ENCODE results near the gene MFSD12.

Gene MFSD12

GRCh38 chr19:3557461-3558248 lies at the start of gene MFSD12:
MFSD12 (minus strand) TSS chr19:3557586; CDS start chr19:3557403, 183 bp downstream.
- H3K9ac ChIP-seq (ENCODE audit: low read length): peak within 1 kb of the TSS; percentile 62
- no peaks in the 10 kb centered on the region for H3K9me2 ChIP-seq (replicated peaks; ENCODE audit: insufficient read depth, low read length)
- no peaks in the 10 kb centered on the region for H3K27me3 ChIP-seq (ENCODE audit: low read length)
- H3K27ac ChIP-seq (ENCODE audit: low read depth, low read length): no peak within 1 kb of the TSS
- no peaks in the 10 kb centered on the region for H3K36me3 ChIP-seq (ENCODE audit: low read length)
- peaks cover 7% of the 10 kb centered on the region; the same call in 1 of the 2 replicates for H4K20me1 ChIP-seq (ENCODE audit: low read depth, low read length)
- H3F3A ChIP-seq (ENCODE audit: insufficient read depth): no peaks in the 10 kb centered on the region
- no peaks in the 10 kb centered on the region for H3K9me3 ChIP-seq (ENCODE audit: insufficient read depth, low read length)
- no peak for TF ChIP-seq CTCF (IDR thresholded peaks at IDR 0.05; ENCODE audit: insufficient read depth, low read length, poor library complexity, severe bottlenecking)
- no peak for TF ChIP-seq EZH2phosphoT487 (conservative IDR thresholded peaks at IDR 0.05; ENCODE audit: low read length)
- peak within 1 kb of the TSS; percentile 84 for H2AFZ ChIP-seq (ENCODE audit: low read depth, low read length, severe bottlenecking)
- peak within 1 kb of the TSS; percentile 62 for H3K4me3 ChIP-seq (ENCODE audit: insufficient read depth, low read length, poor library complexity, severe bottlenecking)
- H3K79me2 ChIP-seq (ENCODE audit: insufficient read depth, low read length): peaks cover 25% of the 10 kb centered on the region
- peak within 1 kb of the TSS; percentile 68 for H3K4me2 ChIP-seq (ENCODE audit: low read depth, low read length, poor library complexity, severe bottlenecking)

GRCh38 chr19:3606690-3607289 lies 49.4 kb upstream of the MFSD12 start, which contains the start of gene TBXA2R:
TBXA2R (minus strand) TSS chr19:3606875; CDS start chr19:3600634, 6,241 bp downstream.
- no peaks in the 10 kb centered on the region for H3K36me3 ChIP-seq (ENCODE audit: low read length)
- H3K79me2 ChIP-seq (ENCODE audit: insufficient read depth, low read length): no peaks in the 10 kb centered on the region
- no peak within 1 kb of the TSS for H3K4me2 ChIP-seq (ENCODE audit: low read depth, low read length, poor library complexity, severe bottlenecking)
- H3K27ac ChIP-seq (ENCODE audit: low read depth, low read length): no peak within 1 kb of the TSS
- H2AFZ ChIP-seq (ENCODE audit: low read depth, low read length, severe bottlenecking): no peak within 1 kb of the TSS
- no peaks in the 10 kb centered on the region for H3K27me3 ChIP-seq (ENCODE audit: low read length)
- no peaks in the 10 kb centered on the region for H4K20me1 ChIP-seq (ENCODE audit: low read depth, low read length)
- H3K9me3 ChIP-seq (ENCODE audit: insufficient read depth, low read length): no peaks in the 10 kb centered on the region
- no peaks in the 10 kb centered on the region for H3K9me2 ChIP-seq (replicated peaks; ENCODE audit: insufficient read depth, low read length)
- no peak within 1 kb of the TSS for H3K9ac ChIP-seq (ENCODE audit: low read length)
- TF ChIP-seq EZH2phosphoT487 (conservative IDR thresholded peaks at IDR 0.05; ENCODE audit: low read length) (no peak), CTCF (IDR thresholded peaks at IDR 0.05; ENCODE audit: insufficient read depth, low read length, poor library complexity, severe bottlenecking) (no peak)
- no peak within 1 kb of the TSS for H3K4me3 ChIP-seq (ENCODE audit: insufficient read depth, low read length, poor library complexity, severe bottlenecking)
- H3F3A ChIP-seq (ENCODE audit: insufficient read depth): no peaks in the 10 kb centered on the region

GRCh38 chr19:3606174-3606689 lies 48.8 kb upstream of the MFSD12 start:
- H3K9me3 ChIP-seq (ENCODE audit: insufficient read depth, low read length): no peaks in the 10 kb centered on the region
- no peaks in the 10 kb centered on the region for H3K9me2 ChIP-seq (replicated peaks; ENCODE audit: insufficient read depth, low read length)
- no peaks in the 10 kb centered on the region for H3F3A ChIP-seq (ENCODE audit: insufficient read depth)
- no peak overlapping the region for H3K9ac ChIP-seq (ENCODE audit: low read length)
- H3K27ac ChIP-seq (ENCODE audit: low read depth, low read length): no peak overlapping the region
- no peaks in the 10 kb centered on the region for H3K79me2 ChIP-seq (ENCODE audit: insufficient read depth, low read length)
- no peaks in the 10 kb centered on the region for H3K36me3 ChIP-seq (ENCODE audit: low read length)
- H4K20me1 ChIP-seq (ENCODE audit: low read depth, low read length): no peaks in the 10 kb centered on the region
- H3K4me2 ChIP-seq (ENCODE audit: low read depth, low read length, poor library complexity, severe bottlenecking): no peak overlapping the region
- no peaks in the 10 kb centered on the region for H3K27me3 ChIP-seq (ENCODE audit: low read length)
- H2AFZ ChIP-seq (ENCODE audit: low read depth, low read length, severe bottlenecking): no peak overlapping the region
- TF ChIP-seq EZH2phosphoT487 (conservative IDR thresholded peaks at IDR 0.05; ENCODE audit: low read length) (no peak), CTCF (IDR thresholded peaks at IDR 0.05; ENCODE audit: insufficient read depth, low read length, poor library complexity, severe bottlenecking) (no peak)
- H3K4me3 ChIP-seq (ENCODE audit: insufficient read depth, low read length, poor library complexity, severe bottlenecking): no peak overlapping the region
